Measurements from ENCODE around the gene ITGA4. TPM values are rescaled to one million over a fixed set of nuclear protein-coding genes. Genes with fewer than 3 reads are reported as not detected.
"Not testable (repeated sequence)": the region's sequence is repeated elsewhere in the genome, so short reads cannot be mapped to it uniquely, and the experiment has no call there.

Gene ITGA4
- 7.4 TPM for total RNA-seq

GRCh38 chr2:181457121-181457740 is at the start of gene ITGA4:
TSS of gene ITGA4 (plus strand) at chr2:181457386. CDS start at chr2:181457655, 269 bp downstream.
- DNase-seq (ENCODE audit: low spot score) = peak; percentile 72

- DNase-seq (ENCODE audit: low spot score) = no peak
Observed at GRCh38 chr2:181408861-181409260, 48.3 kb upstream of the ITGA4 start.

DNA sequence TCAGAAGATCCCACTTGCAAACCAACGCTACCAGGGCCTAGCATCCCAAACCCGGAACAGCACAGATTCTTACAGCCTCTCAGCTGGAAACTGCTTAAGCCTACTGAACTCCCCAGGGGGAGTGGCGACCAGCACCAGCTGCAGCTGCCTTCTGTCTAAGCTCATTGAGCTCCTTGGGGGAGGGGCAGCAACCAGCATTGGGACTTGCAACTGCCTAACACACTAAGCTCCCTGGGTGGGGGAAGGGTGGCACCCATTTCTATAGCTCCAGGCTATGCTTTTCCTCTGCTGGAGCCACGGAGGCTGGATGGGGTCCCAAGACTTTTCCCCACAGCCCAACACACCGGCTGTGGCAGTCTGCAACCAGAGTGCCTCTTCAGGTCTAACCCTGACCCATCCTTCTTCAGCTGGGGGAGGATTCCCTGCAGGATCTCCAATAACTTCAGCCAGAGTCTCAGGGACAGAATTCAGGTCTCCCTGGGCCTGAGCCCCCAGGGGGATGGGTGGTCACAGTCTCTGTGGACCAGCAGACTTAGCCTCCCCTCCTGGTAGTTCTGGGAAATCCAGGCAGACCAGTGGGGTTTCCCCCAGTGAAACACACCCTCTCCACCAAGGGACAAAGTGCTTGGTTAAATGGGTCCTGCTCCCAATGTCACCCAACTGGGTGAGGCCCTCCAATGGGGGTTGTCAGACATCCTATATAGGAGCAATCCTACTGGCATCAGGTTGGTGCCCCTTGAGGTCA is 45.9 kb upstream of the ITGA4 start:
- no peak for DNase-seq (ENCODE audit: low spot score)

DNA sequence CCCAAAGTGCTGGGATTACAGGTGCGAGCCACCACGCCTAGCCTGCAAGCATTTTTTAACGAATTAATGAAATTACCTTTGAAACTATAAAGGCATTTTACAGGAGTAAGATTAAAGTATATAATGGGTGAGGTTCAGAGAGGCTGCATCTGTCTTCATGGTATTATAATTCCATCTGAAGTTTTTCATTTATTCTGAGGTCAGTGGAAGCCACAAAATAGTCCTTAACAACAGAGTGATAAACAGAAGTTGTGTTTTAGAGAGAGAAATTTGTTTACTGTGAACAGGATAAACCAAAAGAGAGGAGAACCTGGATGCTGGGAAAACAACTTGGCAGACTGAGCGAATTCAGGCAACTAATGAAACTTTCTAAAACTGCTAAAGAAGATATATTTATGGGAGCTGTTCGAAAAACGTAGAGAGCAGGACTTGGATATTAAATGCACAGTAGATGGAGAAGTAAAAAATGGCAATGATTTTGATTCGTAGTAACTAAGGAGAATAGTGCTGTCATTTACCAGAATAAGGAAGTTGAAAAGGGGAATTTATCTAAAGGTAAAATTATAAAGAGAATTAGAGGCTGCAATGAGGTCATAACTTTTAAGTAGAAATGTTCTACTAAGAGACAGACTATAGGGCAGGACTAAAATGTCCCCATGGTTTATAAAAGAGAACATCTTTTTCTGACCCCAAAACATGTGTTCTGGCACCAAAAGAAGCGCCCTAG is 37.9 kb upstream of the ITGA4 start:
- no peak for DNase-seq (ENCODE audit: low spot score)

- DNase-seq (ENCODE audit: low spot score) = no peak
Observed at GRCh38 chr2:181420259-181421130, 36.7 kb upstream of the ITGA4 start.

DNA sequence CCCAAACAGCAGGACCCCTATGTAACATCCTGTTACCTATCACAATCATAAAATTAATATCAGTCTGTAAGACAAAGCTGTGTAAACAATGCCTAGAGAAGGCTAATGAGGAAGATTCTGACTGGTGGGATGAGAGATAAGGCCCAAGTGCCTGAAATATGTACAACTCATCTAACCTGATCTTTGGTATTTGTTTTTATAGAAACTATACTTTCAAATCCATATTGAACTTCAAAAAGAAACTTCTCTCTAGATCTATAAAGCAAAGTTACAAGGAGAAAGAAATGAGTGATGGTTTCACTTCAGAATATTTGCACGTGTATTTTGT is 36.1 kb upstream of the ITGA4 start:
- DNase-seq (ENCODE audit: low spot score) = no peak

DNA sequence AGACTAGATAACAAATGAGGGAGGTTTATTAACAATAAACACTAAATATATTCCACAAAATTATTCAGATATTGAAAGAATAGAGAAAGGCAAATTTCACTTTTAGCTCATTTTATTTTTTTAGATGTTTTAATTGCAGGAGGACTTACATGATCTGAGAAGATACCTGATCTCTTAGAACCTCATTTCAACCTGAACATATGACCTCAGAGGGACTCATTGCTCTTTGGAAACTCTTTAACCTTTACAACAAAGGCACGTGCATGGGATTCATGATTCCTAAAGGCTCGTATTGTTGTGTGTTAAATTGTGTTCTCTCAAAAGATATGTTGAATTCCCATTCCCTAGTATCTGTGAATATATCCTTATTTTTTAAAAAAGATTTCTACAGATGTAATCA is 35.7 kb upstream of the ITGA4 start:
- DNase-seq (ENCODE audit: low spot score) = no peak

DNA sequence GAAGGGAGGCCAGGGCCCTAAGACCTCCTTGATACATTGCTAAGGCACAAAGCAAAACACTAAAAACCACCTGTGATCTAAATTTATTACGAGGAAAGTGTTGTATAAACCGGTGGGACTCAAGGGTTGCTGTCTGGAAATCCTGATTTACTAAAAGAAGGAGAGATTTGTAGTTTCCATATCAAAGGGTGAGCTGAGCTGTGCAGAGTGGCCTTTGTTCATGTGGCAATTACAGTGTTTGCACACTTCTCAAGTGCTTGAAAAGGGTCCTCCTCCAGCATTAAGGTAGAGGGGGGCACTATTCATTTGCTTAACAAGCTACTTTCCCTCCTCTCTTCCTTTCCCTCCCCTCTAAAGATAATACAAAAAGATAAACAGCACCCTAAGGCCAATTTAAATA is 30.5 kb upstream of the ITGA4 start:
- DNase-seq (ENCODE audit: low spot score) = no peak

GRCh38 chr2:181430406-181431118 is 26.6 kb upstream of the ITGA4 start:
- DNase-seq (ENCODE audit: low spot score) = no peak

GRCh38 chr2:181431674-181432073 is 25.5 kb upstream of the ITGA4 start:
- no peak for DNase-seq (ENCODE audit: low spot score)

DNA sequence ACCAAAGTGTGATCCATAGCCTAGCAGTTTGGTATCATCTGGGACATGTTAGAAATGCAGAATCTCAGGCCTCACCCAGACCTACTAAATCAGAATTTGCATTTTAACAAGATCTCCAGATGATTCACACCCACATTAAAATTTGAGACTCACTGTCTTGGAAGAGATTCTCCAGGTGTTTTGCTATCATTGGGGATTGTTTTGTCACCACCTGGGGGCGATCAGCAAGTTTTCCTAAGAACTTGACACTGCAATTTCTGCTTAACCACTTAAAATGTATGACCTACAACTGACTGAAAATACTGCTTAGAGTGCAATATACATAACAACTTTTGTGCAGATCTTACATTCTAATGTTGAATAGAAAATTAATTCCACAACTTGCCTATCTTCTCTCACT is 18.9 kb upstream of the ITGA4 start:
- no peak for DNase-seq (ENCODE audit: low spot score)

DNA sequence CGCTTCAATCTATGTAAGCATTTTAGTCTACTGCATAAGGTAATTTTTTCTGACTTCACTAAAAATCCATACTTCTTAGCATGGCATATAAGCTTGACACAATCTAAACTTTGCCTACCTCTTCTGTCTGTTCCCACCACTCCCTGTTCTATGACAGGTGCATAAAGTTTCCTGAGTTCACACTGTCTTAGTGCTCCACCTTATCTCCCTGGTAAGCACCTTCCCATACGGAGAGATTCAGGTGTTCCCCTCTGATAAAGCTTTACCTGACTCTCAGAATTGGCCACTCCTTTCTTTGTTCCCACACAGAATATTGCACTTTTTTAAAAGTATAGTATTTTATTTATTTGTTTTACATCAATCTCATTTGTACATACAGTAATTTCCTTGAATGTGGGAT is 16.8 kb upstream of the ITGA4 start:
- DNase-seq (ENCODE audit: low spot score) = no peak

GRCh38 chr2:181440919-181441318 is 16.3 kb upstream of the ITGA4 start:
- no peak for DNase-seq (ENCODE audit: low spot score)

GRCh38 chr2:181441670-181442069 is 15.5 kb upstream of the ITGA4 start:
- DNase-seq (ENCODE audit: low spot score) = no peak

DNA sequence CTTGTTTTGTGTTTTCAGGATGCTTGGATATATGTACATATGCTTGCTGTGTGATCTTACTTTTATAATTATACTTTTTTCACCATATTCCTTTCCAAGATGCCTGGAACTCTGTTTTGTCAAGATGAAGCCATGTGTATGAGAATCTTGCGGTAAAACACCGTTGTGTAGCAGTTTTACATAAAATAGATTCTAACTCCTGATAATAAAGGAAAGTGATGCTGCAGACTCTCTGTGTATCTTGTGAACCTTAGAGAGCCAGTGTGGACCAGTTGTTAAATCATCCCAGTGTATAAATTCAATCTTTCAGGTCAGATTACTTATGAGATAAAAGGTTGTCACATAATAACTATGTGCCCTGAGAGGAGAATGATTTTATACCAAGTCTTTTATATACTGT is 12.5 kb upstream of the ITGA4 start:
- DNase-seq (ENCODE audit: low spot score) = no peak

GRCh38 chr2:181446985-181447384 is 10.2 kb upstream of the ITGA4 start:
- DNase-seq (ENCODE audit: low spot score) = no peak

DNA sequence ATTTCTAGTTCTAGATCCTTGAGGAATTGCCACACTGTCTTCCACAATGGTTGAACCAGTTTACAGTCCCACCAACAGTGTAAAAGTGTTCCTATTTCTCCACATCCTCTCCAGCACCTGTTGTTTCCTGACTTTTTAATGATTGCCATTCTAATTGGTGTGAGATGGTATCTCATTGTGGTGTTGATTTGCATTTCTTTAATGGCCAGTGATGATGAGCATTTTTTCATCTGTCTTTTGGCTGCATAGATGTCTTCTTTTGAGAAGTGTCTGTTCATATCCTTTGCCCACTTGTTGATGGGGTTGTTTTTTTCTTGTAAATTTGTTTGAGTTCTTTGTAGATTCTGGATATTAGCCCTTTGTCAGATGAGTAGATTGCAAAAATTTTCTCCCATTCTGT is 7.9 kb upstream of the ITGA4 start:
- DNase-seq (ENCODE audit: low spot score) = not testable (repeated sequence)

GRCh38 chr2:181454686-181455450 is 2.3 kb upstream of the ITGA4 start:
- no peak for DNase-seq (ENCODE audit: low spot score)

GRCh38 chr2:181456660-181457120 is 496 bp upstream of the ITGA4 start:
- peak; percentile 46 for DNase-seq (ENCODE audit: low spot score)

DNA sequence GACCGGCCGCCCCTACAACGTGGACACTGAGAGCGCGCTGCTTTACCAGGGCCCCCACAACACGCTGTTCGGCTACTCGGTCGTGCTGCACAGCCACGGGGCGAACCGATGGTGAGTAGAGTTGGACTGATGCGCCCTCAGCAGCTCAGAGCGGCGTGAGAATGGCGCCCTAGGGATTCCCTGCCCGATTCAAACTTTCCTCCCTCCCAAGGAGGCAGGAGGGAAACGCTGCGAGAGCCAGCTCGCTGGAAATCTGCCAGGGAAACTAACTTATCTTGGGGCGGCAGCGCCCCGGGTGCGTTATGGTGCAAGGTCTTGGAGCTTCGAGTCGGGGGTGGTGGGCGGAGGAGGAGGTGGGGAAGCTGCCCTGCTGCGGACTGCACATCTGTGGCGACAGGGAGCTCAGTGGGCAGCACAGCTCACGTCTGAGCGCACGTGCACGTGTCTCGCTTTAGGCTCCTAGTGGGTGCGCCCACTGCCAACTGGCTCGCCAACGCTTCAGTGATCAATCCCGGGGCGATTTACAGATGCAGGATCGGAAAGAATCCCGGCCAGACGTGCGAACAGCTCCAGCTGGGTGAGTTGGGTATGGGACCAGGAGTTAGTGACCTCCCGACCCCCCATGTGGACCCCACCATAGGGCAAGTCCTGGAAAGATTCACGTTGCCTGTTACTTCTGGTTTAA is 697 bp downstream of the ITGA4 start:
- peak; percentile 46 for DNase-seq (ENCODE audit: low spot score)

All from ureter (tissue), 1 donor.